GM23338 (cell line): Measurements from ENCODE around the gene TAF1B.

ENCODE experiments used
- CTCF ChIP-seq, 2 experiments: fragments of 200-600 bp in 1 of 2; sonication (generic) in 1 of 2; conservative IDR thresholded peaks; 2 replicates each; pipeline versions ENCODE4 v1.5.1 to v1.6.1; 2016 to 2017; ENCODE audit warnings: antibody characterized with exemption in 2 of 2, low read depth in 2 of 2, mild to moderate bottlenecking in 2 of 2, moderate library complexity in 1 of 2
- EZH2phosphoT487 ChIP-seq: fragments of 200-600 bp; sonication (generic); IDR thresholded peaks from one replicate; pipeline ENCODE4 v1.8.1; 2018; ENCODE audit warnings: antibody characterized with exemption; ENCODE audit not compliant: unreplicated experiment

GRCh38 chr2:9945596-9945995 lies 102.3 kb downstream of the TAF1B start:
- TF ChIP-seq EZH2phosphoT487 (no peak), CTCF (conservative IDR thresholded peaks at IDR 0.05; ENCODE audit: low read depth in 2 of 2) (no peak)
